BLaER1 (cell line): Measurements from ENCODE around the gene ITGA3.
"Not testable (repeated sequence)": the region's sequence is repeated elsewhere in the genome, so short reads cannot be mapped to it uniquely, and the experiment has no call there.

Experiments used
- H3K27ac ChIP-seq: shearing (Covaris generic); formaldehyde crosslinking; 2 replicates; pipeline ENCODE4 v1.8.1; 2022
- H3K27me3 ChIP-seq: shearing (Covaris generic); formaldehyde crosslinking; 2 replicates; pipeline ENCODE4 v1.8.1; 2022
- H3K36me3 ChIP-seq: shearing (Covaris generic); formaldehyde crosslinking; 2 replicates; pipeline ENCODE4 v1.8.1; 2022
- H3K4me1 ChIP-seq: shearing (Covaris generic); formaldehyde crosslinking; 2 replicates; pipeline ENCODE4 v1.8.1; 2022
- H3K4me2 ChIP-seq: shearing (Covaris generic); formaldehyde crosslinking; 2 replicates; pipeline ENCODE4 v1.8.1; 2022
- H3K4me3 ChIP-seq: shearing (Covaris generic); formaldehyde crosslinking; 2 replicates; pipeline ENCODE4 v1.8.1; 2022
- H3K9ac ChIP-seq: shearing (Covaris generic); formaldehyde crosslinking; 2 replicates; pipeline ENCODE4 v1.8.1; 2022
- H3K9me3 ChIP-seq: shearing (Covaris generic); formaldehyde crosslinking; 2 replicates; pipeline ENCODE4 v1.8.1; 2022
- H4K20me1 ChIP-seq: shearing (Covaris generic); formaldehyde crosslinking; 2 replicates; pipeline ENCODE4 v1.8.1; 2022
- Cebpa-rat ChIP-seq: shearing (Covaris generic); IDR thresholded peaks from 2 replicates; pipeline ENCODE4 v1.8.1; 2022

Gene ITGA3

DNA sequence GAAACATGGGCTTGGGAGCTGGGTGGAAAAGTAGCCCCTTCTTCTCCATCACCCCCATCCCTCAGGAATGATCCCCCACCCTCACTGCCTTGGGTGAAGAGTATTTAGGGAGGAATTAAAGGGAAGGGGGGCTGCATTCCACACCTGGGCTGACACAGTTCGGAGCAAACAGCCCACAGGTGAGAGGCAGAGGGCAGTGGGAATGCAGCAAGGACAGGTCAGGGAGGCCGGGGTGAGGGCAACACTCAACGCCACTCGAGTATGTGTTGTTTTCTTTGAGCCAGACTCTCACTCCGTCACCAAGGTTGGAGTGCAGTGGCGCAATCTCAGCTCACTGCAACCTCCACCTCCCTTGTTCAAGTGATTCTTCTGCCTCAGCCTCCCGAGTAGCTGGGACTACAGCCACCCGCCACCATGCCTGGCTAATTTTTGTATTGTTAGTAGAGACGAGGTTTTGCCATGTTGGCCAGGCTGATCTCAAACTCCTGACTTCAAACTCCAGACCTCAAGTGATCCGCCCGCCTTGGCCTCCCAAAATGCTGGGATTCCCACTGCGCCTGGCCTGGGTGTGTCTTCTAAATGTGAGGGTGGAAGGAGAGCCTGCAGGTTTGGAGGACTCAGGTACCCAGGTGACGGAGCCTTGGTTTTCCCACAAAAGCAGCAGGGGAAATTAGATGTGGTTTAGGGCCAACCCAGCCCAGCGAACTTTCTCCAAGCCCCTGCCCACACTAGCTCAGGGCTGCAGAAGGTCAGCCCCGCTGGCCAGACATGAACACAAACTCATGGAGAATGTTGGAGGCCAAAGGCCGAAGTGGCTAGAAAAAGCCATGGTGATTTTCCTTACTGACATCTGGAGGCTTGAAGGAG, 21.2 kb upstream of the ITGA3 start:
- Histone ChIP-seq H3K36me3 (no peaks in the 10 kb centered on the region), H3K4me1 (no peaks in the 10 kb centered on the region), H3K4me3 (no peak overlapping the region), H3K9me3 (no peaks in the 10 kb centered on the region), H3K9ac (no peak overlapping the region), H4K20me1 (no peaks in the 10 kb centered on the region), H3K27ac (no peak overlapping the region), H3K27me3 (peaks cover 36% of the 10 kb centered on the region), H3K4me2 (no peak overlapping the region)
- no peak for TF ChIP-seq Cebpa-rat

DNA sequence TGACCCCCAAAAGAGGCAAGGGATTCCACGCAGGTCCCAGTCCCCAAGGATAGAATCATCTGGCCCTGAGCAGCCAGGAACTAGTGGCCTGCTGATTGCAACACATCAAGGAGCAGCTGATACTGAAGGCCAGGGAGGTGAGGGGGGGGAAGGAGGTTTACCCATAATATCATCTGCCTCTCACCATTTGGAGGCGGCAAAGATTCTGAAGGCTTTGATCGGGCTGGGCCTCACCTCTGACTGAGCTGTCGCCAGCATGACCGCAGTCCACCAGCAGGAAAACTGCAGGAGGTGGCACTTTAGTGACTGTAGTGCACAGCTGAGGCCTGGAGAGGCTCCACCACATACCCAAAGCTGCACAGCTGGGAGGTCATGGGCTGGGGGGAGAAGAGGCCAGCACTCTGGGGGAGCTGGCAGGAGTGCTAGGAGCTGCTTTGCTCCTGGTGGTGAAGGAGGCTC, 20.5 kb upstream of the ITGA3 start:
- no peak for TF ChIP-seq Cebpa-rat
- Histone ChIP-seq H3K4me2 (no peak overlapping the region), H4K20me1 (no peaks in the 10 kb centered on the region), H3K27ac (no peak overlapping the region), H3K36me3 (no peaks in the 10 kb centered on the region), H3K27me3 (peaks cover 29% of the 10 kb centered on the region), H3K4me1 (no peaks in the 10 kb centered on the region), H3K4me3 (no peak overlapping the region), H3K9me3 (no peaks in the 10 kb centered on the region), H3K9ac (no peak overlapping the region)

DNA sequence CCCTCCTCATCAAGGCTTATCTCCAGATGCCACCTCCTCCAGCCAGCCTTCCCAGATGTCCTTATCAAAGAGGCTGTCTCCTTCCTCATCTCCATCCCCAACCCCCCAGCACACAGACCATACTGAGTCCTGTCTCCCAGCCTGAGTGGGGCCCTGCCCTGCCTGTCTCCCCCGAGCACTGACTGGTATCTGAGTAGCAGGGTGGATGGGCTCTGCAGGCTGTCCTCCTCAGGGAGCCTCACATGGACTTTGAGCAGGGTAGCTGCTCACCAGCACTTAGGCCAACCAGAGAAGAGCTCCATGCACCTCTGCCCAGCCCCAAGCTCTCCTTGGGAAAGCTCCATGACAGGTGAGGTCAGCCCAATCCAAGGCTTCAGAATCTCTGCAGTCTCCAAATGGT, 20.0 kb upstream of the ITGA3 start:
- TF ChIP-seq Cebpa-rat, result no peak
- H4K20me1 ChIP-seq, result no peaks in the 10 kb centered on the region
- H3K27me3 ChIP-seq, result peaks cover 24% of the 10 kb centered on the region
- H3K4me3 ChIP-seq, result no peak overlapping the region
- H3K4me1 ChIP-seq, result no peaks in the 10 kb centered on the region
- H3K36me3 ChIP-seq, result no peaks in the 10 kb centered on the region
- no peak overlapping the region for H3K9ac ChIP-seq
- no peak overlapping the region for H3K27ac ChIP-seq
- no peaks in the 10 kb centered on the region for H3K9me3 ChIP-seq
- H3K4me2 ChIP-seq, result no peak overlapping the region

DNA sequence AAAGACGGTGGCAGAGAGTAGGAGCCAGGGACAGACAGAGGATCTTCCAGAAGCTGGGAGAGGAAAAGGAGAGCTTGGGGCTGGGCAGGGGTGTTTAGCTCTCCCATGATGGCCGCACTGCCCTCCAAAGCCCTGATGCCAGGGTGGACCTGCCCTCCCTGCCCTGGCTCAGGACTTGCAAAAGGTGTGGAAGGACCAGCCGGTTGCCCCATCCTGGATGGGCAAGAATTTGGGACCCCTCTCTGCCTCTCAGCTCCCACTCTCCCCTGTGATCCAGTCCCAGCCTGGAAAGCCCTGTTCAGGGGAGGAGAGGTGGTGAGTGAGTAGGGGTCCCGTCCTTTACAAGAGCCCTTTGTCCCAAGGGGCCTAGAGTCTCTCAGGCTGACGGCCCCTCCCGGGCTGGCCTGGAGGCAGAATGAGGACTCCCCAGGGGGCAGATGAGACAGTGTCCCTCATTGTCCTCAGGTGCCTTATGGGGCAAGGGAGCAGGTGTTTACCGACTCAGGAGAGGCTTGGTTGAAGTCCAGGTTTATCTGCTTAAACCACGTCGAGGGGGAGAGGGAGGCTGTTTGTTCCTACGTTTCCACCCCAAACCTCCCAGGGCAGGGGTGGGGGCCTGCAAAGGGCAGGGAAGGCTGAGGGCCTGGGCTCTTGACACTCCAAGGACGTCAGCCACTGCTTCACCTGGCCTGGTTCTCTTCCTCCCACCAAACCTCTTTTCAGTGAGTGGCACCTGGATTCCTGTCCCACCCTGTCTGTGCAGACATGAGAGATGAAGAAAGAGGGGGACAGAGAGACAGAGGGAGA, 19.3 kb upstream of the ITGA3 start:
- Histone ChIP-seq H3K27me3 (peaks cover 20% of the 10 kb centered on the region; the same call in 1 of the 2 replicates), H3K27ac (no peak overlapping the region), H3K4me3 (no peak overlapping the region), H4K20me1 (no peaks in the 10 kb centered on the region), H3K4me2 (no peak overlapping the region), H3K4me1 (no peaks in the 10 kb centered on the region), H3K36me3 (no peaks in the 10 kb centered on the region), H3K9ac (no peak overlapping the region), H3K9me3 (no peaks in the 10 kb centered on the region)
- TF ChIP-seq Cebpa-rat, result no peak

DNA sequence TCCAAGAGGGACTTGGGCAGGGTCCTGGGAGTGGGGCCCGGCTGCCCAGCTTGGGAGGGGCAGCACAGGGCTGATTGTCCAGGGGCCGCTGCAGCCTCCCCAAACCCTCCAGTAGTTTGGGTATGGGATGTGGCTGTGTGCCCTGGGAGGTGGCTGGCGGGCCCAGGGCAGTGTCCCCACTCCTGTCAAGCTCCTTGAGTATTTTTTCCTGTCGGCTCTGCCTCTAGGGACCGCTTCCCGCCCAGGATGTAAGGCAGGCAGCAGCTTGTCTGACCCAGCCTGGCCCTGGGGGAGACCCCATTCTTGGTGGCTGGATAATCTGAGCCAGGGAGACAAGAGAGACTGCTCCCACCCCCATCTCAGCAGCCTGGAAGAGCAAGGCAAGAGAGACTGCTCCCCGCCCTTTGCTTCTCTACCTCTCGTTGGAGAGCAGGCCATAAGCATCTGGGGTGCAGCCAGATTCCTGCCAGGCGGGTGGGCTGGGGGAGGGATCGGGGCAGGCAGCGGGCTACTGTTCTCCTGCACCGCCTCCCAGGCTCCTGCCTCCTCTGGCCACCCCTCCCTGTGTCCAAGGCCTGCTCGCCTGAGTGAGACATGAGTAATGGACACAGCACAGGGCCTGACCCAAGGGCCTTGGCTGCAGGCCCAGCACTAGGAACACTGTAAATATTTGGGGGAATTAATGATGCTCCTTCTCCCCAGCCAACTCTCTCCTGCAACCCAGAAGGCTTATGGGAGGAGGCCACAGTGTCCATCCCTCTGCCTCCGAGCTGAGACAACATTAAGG, 18.4 kb upstream of the ITGA3 start:
- TF ChIP-seq Cebpa-rat, result no peak
- Histone ChIP-seq H3K4me1 (no peaks in the 10 kb centered on the region), H3K36me3 (no peaks in the 10 kb centered on the region), H3K9ac (no peak overlapping the region), H3K4me2 (no peak overlapping the region), H4K20me1 (no peaks in the 10 kb centered on the region), H3K9me3 (no peaks in the 10 kb centered on the region), H3K27ac (no peak overlapping the region), H3K27me3 (peaks cover 20% of the 10 kb centered on the region; the same call in 1 of the 2 replicates), H3K4me3 (no peak overlapping the region)

DNA sequence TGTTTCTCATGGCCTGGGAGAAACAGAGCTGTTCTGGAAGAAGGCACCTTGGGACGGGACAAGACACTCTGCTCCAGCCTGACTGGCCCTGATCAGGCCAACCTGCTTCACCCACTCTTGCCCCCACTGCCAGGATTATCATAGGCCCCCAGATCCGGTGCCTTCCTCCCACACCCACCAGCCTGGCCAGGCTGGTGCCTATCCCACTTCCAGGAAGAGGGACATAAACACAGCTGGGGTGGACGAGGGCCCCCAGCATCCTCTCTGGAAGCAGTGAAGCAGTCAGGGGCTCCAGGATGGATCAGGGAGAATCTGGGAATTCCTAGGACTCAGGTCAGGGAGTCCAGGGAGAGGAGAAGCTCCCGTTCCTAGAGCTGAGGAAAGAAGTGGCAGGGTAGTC, 16.9 kb upstream of the ITGA3 start:
- Histone ChIP-seq H3K27me3 (peaks cover 20% of the 10 kb centered on the region; the same call in 1 of the 2 replicates), H3K4me3 (no peak overlapping the region), H3K9ac (no peak overlapping the region), H3K4me1 (no peaks in the 10 kb centered on the region), H3K36me3 (no peaks in the 10 kb centered on the region), H3K4me2 (no peak overlapping the region), H3K9me3 (no peaks in the 10 kb centered on the region), H4K20me1 (no peaks in the 10 kb centered on the region), H3K27ac (no peak overlapping the region)
- TF ChIP-seq Cebpa-rat, result no peak

DNA sequence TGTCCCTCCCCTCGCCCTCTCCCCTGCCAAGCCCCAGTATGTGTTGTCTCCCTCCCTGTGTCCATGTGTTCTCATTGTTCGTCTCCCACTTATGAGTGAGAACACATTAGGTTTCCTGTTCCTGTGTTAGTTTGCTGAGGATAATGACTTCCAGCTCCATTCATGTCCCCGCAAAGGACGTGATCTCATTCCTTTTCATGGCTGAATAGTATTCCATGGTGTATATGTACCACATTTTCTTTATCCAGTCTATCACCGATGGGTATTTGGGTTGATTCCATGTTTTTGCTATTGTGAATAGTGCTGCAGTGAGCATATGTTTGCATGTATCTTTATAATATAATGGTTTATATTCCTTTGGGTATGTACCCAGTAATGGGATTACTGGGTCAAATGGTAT, 15.4 kb upstream of the ITGA3 start:
- H3K27me3 ChIP-seq, result peaks cover 20% of the 10 kb centered on the region; the same call in 1 of the 2 replicates
- H3K36me3 ChIP-seq, H4K20me1 ChIP-seq, H3K4me2 ChIP-seq, H3K27ac ChIP-seq, H3K9ac ChIP-seq, H3K9me3 ChIP-seq, H3K4me3 ChIP-seq, H3K4me1 ChIP-seq: not testable (repeated sequence)

DNA sequence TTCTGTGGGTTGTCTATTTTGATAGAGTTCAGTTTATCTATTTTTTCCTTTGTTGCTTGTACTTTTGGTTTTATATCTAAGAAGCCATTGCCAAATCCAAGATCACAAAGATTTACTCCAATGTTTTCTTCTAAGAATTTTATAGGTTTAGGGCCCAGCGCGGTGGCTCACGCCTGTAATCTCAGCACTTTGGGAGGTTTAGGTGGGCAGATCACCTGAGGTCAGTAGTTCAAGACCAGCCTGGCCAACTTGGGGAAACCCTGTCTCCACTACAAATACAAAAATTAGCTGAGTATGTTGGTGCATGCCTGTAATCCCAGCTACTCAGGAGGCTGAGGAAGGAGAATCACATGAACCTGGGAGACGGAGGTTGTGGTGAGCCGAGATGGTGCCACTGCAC, 13.7 kb upstream of the ITGA3 start:
- no peak for TF ChIP-seq Cebpa-rat
- no peaks in the 10 kb centered on the region for H3K9me3 ChIP-seq
- no peaks in the 10 kb centered on the region for H3K36me3 ChIP-seq
- H3K4me2 ChIP-seq, result no peak overlapping the region
- H4K20me1 ChIP-seq, result no peaks in the 10 kb centered on the region
- H3K9ac ChIP-seq, result no peak overlapping the region
- 0 out of 2 replicates have a peak, but pooled peaks cover 1% of the 10 kb centered on the region for H3K4me1 ChIP-seq
- no peak overlapping the region for H3K4me3 ChIP-seq
- H3K27me3 ChIP-seq, result 0 out of 2 replicates have a peak, but pooled peaks cover 4% of the 10 kb centered on the region
- no peak overlapping the region for H3K27ac ChIP-seq

DNA sequence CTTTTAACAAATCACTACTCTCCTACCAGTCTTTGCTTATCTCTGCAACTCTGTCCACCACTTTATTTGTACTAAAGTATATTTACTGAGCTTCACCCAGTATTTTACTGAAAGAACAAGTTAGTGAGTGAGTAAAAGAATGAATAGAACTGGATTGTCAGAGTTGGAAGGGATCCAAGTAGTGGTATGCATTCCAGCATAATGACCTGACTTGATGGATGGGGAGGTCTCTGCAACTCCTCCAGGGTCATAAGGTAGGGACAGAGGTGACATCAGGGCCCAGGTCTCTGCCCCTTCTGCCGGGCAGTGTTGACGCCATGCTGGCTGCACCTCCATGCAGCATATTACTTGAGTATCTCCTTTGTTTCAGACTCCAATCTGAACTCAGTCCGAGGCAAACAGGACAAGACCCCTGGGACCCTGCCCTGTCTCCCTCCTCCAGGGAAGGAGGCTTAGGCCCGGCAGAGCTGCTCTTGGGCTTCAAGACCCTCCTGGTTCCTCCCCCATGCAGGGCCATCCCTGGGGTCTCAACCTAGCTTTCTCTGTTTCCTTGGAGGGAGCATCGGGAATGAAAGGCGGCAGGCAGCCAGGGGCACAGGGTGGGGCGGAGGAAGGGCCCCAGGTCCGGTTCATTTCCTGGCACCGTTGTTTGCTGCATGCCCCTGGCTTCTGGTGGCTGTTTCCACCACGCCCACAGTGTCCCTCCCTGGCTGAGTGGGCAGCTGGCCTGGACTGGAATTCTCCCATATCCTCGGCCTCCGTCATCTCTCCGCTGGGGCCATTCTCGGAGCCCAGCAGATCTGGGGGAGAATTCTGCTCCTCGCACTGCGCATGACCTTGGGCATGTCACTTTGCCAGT, 12.4 kb upstream of the ITGA3 start:
- Histone ChIP-seq H3K27me3 (no peaks in the 10 kb centered on the region), H3K4me3 (no peak overlapping the region), H3K36me3 (no peaks in the 10 kb centered on the region), H3K4me2 (no peak overlapping the region), H3K9ac (no peak overlapping the region), H3K27ac (no peak overlapping the region), H4K20me1 (no peaks in the 10 kb centered on the region), H3K4me1 (0 out of 2 replicates have a peak, but pooled peaks cover 7% of the 10 kb centered on the region), H3K9me3 (no peaks in the 10 kb centered on the region)
- TF ChIP-seq Cebpa-rat, result no peak
